ENCODE data around the gene BUB1.

BUB1 gene

DNA sequence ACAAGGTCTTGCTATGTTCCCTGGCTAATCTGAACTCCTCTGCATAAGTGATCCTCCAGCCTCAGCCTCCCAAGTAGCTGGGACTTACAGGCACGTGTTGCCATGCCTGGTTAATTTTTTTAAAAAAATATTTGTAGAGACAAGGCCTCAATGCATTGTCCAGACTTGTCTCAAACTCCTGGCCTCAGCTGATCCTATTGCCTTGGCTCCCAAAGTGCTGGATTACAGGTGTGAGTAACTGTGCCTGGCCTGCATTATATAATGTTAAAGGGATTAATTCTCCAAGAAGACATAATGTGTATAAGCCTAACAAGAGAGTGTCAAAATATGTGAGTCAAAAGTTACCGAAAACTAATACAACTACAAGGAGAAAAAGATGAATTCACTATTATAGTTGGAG is 32.2 kb downstream of the BUB1 start:
- DNase-seq (ENCODE audit: extremely low read depth, insufficient read length): no peak
- TF ChIP-seq, protein P1, sequence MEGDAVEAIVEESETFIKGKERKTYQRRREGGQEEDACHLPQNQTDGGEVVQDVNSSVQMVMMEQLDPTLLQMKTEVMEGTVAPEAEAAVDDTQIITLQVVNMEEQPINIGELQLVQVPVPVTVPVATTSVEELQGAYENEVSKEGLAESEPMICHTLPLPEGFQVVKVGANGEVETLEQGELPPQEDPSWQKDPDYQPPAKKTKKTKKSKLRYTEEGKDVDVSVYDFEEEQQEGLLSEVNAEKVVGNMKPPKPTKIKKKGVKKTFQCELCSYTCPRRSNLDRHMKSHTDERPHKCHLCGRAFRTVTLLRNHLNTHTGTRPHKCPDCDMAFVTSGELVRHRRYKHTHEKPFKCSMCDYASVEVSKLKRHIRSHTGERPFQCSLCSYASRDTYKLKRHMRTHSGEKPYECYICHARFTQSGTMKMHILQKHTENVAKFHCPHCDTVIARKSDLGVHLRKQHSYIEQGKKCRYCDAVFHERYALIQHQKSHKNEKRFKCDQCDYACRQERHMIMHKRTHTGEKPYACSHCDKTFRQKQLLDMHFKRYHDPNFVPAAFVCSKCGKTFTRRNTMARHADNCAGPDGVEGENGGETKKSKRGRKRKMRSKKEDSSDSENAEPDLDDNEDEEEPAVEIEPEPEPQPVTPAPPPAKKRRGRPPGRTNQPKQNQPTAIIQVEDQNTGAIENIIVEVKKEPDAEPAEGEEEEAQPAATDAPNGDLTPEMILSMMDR (IDR thresholded peaks at IDR 0.05; ENCODE audit: insufficient read depth, low read length, poor library complexity, severe bottlenecking): no peak
- Histone ChIP-seq H3K27me3 (replicated peaks; ENCODE audit: control insufficient read depth, insufficient read depth, low read length) (no peaks in the 10 kb centered on the region), H3K4me3 (replicated peaks; ENCODE audit: low read depth, low read length) (no peak overlapping the region), H3K36me3 (ENCODE audit: control insufficient read depth, insufficient read depth, low read length) (no peaks in the 10 kb centered on the region; the same call in none of the 2 replicates)

DNA sequence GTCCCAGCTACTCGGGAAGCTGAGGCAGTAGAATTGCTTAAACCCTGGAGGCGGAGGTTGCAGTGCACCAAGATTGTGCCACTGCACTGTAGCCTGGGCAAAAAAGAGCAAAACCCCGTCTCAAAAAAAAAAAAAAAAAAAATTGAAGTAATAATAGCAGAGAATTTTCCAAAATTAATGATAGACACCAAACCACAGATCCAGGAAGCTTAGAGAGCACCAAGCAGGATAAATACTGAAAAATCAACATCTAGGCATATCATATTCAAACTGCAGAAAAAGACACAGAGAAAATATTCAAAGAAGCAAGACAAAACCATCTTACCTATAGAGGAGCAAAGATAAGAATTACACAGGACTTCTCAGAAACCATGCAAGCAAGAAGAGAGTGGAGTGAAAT is 33.5 kb downstream of the BUB1 start:
- DNase-seq (ENCODE audit: extremely low read depth, insufficient read length): no peak
- peaks cover 6% of the 10 kb centered on the region for H3K36me3 ChIP-seq (ENCODE audit: control insufficient read depth, insufficient read depth, low read length)
- TF ChIP-seq, protein P1 (IDR thresholded peaks at IDR 0.05; ENCODE audit: insufficient read depth, low read length, poor library complexity, severe bottlenecking): no peak
- no peaks in the 10 kb centered on the region for H3K27me3 ChIP-seq (replicated peaks; ENCODE audit: control insufficient read depth, insufficient read depth, low read length)
- no peak overlapping the region for H3K4me3 ChIP-seq (replicated peaks; ENCODE audit: low read depth, low read length)

DNA sequence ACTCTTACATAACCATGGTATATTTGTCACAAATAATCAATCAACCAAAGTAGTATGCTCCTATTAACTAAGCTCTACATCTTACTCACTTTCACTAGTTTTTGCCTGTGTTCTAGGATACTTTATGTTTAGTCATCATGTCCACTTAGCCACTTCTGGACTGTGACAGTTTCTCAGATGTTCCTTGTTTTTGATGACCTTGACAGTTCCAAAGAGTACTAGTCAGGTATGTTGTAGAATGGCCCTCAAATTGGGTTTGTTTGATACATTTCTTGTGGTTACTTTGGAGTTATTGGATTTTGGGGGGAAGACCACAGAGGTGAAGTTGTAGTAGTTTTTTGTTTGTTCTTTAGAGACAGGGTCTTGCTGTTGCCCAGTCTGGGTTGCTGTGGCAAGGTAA is 35.5 kb downstream of the BUB1 start:
- H3K27me3 ChIP-seq (replicated peaks; ENCODE audit: control insufficient read depth, insufficient read depth, low read length): no peaks in the 10 kb centered on the region
- no peak overlapping the region for H3K4me3 ChIP-seq (replicated peaks; ENCODE audit: low read depth, low read length)
- peaks cover 9% of the 10 kb centered on the region for H3K36me3 ChIP-seq (ENCODE audit: control insufficient read depth, insufficient read depth, low read length)
- DNase-seq (ENCODE audit: extremely low read depth, insufficient read length): no peak
- TF ChIP-seq, protein P1 (IDR thresholded peaks at IDR 0.05; ENCODE audit: insufficient read depth, low read length, poor library complexity, severe bottlenecking): no peak

DNA sequence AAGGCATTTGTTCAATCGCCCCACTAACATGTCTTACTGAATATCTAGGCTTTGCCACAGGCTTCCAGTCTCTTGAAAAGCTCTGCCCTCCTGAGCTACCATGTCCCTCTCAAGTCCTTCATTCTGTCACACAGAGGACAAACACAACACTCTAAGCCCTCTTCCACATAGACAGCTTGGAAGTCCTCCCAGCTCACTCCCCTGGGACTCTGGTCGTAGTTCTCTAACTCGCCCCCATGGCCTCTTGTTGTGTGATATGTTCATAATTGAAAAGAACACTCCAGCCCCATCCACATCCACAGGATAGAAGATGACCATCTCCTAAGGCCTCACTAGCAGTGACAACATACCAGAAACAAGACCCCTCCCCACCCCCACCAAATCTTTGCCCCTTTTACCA is 37.9 kb downstream of the BUB1 start:
- H3K4me3 ChIP-seq (replicated peaks; ENCODE audit: low read depth, low read length): no peak overlapping the region
- no peak for DNase-seq (ENCODE audit: extremely low read depth, insufficient read length)
- no peaks in the 10 kb centered on the region for H3K27me3 ChIP-seq (replicated peaks; ENCODE audit: control insufficient read depth, insufficient read depth, low read length)
- H3K36me3 ChIP-seq (ENCODE audit: control insufficient read depth, insufficient read depth, low read length): peaks cover 9% of the 10 kb centered on the region
- TF ChIP-seq, protein P1 (IDR thresholded peaks at IDR 0.05; ENCODE audit: insufficient read depth, low read length, poor library complexity, severe bottlenecking): no peak

DNA sequence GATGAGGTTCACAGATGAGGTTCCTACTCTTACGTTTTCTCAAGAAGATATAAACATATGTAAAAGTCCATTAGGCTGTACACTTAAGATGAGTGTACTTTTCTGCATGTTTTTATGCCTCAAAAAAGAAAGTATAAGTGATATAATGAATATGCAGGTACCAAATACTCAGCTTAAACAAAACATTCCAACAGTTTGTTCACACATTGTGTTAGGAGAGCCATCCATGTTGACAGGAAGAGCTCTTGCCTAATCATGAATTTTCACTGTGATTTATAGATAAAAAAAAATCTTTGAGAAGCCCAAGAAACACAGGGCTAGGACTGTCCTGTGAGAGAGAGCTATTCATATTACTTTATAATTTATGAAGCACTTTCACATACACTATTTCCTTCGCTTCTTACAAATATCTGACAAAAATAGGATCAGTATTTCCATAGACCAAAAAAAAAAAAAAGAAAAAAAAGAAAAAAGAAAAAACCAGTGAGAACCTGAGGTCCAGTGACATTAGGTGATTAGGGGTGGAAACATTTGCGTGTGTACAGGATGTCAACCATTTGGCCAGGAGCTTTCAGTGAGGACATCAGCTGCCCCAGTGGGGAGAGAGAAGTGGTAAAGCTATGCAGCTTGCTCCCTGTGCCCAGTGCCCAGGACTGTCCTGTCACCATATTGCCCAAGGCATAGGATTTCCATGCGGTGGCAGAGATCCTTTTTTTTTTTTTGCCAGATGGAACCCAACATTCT is 38.7 kb downstream of the BUB1 start:
- TF ChIP-seq, protein P1 (IDR thresholded peaks at IDR 0.05; ENCODE audit: insufficient read depth, low read length, poor library complexity, severe bottlenecking): no peak
- Histone ChIP-seq H3K4me3 (replicated peaks; ENCODE audit: low read depth, low read length) (no peak overlapping the region), H3K36me3 (ENCODE audit: control insufficient read depth, insufficient read depth, low read length) (peaks cover 9% of the 10 kb centered on the region), H3K27me3 (replicated peaks; ENCODE audit: control insufficient read depth, insufficient read depth, low read length) (no peaks in the 10 kb centered on the region)
- DNase-seq (ENCODE audit: extremely low read depth, insufficient read length): no peak

All from GM06990 (cell line).